Measurements from ENCODE around the gene EPB41L3.
"Not testable (repeated sequence)": the region's sequence is repeated elsewhere in the genome, so short reads cannot be mapped to it uniquely, and the experiment has no call there.

DNA sequence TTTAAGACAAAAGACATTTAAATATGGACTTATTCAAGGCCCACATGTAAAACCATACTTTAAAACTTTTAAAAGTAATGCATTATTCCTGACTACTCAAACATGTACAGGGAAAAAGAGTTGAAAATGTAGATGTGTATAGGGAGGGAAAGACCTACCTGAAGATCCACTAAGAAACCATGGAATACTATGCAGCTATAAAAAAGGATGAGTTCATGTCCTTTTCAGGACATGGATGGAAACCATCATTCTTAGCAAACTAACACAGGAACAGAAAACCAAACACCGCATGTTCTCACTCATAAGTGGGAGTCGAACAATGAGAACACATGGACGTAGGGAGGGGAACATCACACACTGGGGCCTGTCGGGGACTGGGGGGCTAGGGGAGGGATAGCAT is 55.8 kb downstream of the EPB41L3 start:
- TF ChIP-seq, protein P1, sequence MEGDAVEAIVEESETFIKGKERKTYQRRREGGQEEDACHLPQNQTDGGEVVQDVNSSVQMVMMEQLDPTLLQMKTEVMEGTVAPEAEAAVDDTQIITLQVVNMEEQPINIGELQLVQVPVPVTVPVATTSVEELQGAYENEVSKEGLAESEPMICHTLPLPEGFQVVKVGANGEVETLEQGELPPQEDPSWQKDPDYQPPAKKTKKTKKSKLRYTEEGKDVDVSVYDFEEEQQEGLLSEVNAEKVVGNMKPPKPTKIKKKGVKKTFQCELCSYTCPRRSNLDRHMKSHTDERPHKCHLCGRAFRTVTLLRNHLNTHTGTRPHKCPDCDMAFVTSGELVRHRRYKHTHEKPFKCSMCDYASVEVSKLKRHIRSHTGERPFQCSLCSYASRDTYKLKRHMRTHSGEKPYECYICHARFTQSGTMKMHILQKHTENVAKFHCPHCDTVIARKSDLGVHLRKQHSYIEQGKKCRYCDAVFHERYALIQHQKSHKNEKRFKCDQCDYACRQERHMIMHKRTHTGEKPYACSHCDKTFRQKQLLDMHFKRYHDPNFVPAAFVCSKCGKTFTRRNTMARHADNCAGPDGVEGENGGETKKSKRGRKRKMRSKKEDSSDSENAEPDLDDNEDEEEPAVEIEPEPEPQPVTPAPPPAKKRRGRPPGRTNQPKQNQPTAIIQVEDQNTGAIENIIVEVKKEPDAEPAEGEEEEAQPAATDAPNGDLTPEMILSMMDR (IDR thresholded peaks at IDR 0.05; ENCODE audit: low read depth, low read length): not testable (repeated sequence)
- not testable (repeated sequence) for TF ChIP-seq EZH2phosphoT487 (IDR thresholded peaks at IDR 0.05; ENCODE audit: low read depth)

Measured in OCI-LY3 (cell line).